Occipital lobe (tissue), 2 donors: Measurements from ENCODE around the gene HTRA2. TPM values are rescaled to one million over a fixed set of nuclear protein-coding genes. Genes with fewer than 3 reads are reported as not detected.

Experiments
- DNase-seq: peaks from one replicate; lab custom pipeline; 2025; lab: John Stamatoyannopoulos, UW
- total RNA-seq: library from RNA; depleted of rRNA; stranded (reverse); fragments of >200 nt; gene quantifications from one replicate; pipeline ENCODE4 v1.2.3, GENCODE V29; 2014

Gene HTRA2
- total RNA-seq, 1 donor from 2014 or later, result 56.3 TPM

DNA sequence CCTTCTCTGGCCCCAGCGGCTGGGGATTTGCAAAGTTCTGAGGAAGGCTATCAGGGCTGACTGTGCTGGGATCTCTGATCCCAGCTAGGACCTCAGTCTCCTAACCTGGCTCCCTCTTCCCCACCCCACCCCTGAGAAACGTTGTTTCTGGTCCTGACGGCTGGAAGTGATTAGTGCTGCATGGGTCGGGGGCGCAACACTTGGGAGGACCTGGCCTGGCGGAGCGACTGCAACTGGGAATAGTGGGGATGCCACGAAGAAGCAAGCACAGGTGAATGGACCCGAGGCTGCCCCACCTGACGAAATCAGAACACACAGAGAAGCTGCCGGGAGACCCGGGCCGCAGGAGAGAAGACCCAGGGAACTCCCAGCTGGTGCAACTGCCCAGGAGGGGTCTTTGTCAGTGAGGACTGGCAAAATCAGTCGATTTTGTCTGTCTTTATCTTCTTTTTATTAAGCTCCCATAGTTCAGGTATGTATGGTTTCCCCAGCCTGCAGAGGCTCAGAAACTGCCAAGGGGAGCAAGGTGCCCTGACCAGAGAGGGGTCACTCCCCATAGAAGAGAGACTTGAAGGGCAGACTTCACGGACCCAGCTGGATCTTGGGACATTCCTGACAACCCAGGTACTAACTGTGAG lies 29.7 kb upstream of the HTRA2 start:
- DNase-seq, result no peak

DNA sequence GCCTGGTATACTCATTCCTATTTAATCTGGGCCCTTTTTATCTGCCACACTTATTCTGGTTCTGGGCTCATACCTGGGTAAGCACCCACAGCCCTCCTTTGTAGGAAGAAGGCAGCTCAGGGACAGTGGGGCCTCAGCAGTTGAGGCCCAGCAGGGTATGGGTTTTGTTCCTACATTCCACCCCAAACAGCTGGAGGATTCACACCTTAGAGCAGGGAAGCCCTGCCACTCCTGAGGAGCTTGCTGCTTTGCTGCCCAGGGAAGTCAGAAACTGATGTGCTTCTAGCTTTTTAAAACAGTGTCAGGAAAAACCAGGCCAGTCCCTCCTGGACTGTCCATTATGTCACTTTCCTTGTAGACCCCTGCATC lies 29.2 kb upstream of the HTRA2 start:
- no peak for DNase-seq

DNA sequence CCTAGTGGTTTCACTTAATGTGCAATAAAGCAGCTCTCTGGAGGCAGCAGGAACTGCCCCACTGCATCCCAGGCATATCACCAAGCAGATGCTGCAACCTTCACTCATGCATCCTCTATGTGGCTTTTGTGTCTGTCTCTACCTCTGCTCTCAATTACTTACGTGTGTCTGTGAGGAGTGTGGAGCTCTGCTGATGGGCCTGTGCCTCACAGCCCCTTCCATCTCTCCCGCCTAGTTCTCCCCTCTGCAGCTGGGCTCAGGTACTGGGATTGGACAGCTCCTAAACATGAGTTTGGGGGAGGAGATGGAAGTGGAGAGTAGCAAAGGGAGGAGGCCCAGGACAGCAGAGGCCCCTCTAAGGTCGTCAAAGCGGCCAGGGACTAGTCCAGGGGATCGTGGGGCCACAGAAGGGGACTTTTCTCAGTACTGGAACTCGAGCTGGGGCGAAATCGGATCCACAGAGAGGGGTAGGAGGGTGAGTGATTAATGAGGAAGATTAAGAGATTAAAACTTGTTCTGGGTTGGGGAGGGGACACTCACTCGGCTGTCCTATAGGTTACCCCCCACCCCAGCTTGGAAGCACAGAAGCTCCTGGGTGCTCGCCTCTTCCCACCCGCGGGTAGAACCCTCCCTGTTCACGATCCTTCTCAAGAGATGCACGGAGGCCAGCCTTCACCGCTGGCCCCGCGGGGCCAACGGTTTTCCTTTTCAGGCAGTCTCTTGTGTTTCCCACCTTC lies 28.2 kb upstream of the HTRA2 start:
- no peak for DNase-seq

GRCh38 chr2:74502147-74502719 lies 27.5 kb upstream of the HTRA2 start:
- no peak for DNase-seq

DNA sequence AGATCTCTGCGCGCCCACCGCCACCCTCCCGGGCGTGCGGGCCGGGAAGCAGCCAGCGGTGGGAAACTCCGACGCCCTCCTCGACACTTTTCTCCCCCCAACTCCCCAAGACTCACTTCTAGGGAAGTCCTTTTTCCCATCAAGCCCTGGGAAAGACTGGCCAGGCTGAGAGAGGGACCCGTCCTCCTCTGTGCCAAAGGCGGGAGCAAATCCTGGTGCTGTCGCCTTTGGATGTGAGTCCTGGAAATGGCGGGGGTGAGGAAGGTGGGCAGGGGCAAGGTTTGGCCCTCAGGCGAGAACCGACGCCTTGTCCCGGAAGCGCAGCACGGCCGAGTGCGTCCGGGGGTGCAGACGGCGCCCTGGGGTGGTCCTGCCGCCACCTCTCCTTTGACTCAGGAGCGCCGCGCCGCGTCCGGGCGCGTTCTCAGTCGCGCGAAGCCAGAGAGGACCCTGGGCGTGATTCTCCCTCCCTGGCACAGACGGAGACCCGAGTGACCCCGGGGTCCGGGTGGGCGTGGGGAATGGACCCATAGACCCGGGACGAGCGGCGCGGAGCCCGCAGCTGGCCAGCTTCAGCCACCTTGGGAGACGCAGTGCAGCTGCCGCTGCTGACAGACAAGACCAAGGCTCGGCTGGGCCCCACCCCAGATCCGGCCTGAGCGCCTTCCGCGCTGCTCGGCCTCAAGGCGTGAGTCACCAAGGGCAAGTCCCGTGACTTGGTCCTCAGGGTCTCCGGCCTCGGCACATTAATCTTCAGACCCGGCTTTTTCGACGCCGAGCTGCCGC lies 26.8 kb upstream of the HTRA2 start:
- no peak for DNase-seq

DNA sequence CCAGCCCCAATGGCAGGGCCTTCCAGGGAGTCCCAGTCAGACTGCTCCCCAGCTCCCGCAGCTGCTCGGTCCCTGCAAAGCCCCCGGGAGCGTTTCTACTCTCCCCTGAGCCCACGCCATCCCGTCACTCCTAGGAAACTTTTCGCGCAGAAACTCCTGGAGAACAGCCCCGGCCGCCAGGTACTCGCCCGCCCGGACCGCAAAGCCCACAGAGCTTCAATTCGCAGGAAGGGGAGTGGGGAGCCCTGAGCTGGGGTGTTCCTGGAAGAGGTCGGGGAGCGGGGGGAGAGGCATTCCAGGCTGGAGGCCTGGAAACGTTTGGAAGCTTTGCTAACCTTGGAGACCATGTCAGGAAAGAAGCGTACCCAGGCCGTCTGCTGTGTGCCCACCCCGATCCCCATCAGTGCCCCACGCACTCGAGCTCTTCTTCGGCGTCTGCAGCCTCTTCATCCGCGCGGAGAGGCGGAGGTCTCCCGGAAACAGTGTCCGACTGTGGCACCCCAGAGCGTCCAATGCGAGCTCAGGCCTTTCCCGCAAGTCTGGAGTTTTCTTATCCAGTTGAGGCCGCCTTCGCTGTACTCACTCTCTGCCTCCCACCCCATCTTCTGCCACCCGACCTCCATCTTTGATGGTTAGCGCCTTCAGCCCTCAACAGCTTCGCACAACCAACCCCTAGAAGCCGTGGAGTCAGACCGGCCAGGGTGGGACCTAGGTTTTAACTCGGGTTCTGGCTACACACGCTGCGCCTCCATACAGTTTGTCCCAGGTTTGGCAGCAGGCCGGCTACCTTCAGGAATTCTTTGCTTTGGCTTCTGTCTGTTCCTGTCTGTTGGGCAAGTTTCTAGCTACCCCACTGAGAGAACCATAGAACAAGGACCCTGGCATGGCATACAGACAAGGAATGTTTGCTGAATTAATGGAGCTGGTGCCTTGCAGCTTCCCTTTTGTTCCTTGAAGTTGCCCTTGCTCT lies 25.9 kb upstream of the HTRA2 start:
- no peak for DNase-seq

DNA sequence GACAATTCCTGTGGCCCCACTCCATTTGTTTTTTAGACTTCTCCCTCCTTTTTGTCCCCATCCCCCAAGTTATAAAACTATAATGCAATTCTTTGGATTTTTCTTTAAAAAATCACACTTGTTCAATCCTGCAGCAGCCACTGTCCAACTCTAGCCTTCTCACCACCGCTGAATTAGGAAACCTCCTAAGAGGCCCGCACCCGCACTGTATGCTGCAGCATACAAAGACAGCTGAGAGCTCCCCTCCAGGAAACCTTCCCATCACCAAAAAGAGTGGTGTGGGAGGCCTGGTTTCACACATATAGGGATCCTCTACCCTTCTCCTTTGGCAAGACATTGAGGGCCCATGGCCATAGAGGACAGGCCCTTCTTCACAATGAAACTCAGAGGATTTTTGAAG lies 25.1 kb upstream of the HTRA2 start:
- DNase-seq, result no peak

DNA sequence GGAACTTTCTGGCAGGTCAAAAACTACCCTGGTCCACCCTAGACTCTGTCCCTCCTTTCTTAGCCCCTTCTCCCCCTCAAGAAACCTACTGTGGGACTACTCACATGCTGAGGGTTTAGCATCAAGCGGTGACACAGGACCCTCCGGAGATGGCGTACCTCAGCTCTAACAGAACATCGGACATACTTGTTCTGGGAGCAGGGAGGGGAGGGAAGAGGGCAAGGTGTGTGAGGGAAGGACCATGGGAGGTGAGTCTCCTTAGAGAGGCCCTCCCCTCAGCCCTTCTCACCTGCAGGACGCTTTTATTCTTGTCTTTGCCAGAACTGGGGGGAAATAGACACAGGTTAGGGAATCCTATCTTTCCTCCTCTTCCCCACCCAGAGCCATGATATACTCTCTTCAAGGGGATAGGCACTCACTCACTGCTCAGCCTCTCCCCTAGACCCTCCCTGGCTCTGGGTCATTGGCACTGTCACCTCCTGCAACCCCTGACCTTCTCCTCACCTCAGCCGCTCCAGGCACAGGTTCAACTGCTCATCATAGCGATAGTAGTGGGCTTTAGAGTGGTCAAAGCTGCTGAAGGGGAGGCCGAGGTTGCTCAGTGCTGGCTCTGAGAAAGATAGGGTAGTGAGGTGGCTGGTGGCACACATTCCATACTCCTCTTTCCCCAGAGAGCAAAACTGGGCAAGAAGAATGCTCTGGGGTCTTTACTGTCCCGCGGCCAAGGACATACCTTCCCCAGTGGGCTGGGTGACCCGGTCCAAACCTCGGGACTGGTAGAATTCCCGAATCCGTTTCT lies 24.1 kb upstream of the HTRA2 start:
- DNase-seq, result no peak

DNA sequence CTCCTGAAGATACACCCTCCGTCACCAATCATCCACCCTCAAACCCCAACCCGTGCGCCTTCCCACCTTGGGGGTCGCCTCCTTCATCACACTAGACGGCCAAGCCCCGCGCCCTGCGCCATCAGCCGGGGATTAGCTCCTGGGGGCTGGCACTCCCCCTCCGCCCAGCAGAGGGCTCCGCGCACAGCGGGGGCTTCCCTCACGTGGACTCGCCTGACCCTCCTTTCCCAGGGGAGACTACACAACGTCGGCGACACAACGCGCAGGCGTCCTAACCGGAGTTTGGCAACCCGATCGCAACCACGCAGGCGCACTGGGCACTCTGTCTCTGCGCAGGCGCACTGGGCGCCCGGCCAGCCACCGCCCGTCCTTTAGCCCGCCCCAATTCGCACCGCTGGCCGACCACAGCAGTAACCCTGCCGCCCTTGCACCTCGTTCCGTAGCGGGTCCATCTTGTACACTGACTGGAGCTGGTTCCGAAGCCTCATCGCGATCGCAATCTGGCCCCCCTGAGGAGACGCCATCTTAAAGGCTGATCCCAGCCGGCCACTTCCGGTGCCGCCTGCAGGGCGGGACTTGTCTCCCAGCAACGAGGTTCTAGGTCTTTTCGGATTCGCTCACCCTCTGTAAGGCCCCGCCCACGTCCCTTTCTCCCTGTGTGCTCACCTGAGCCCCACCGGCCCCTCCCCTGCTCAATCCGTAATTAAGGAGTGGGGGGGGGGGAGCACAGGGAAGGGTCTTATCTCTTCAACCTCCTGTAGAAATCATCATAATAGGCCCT lies 22.4 kb upstream of the HTRA2 start, which contains the start of gene PCGF1:
Gene PCGF1 (minus strand): TSS at position 551 of the 781 bp plus-strand sequence. CDS start 27 bp downstream, at position 524.
- peak; percentile 94 for DNase-seq

- no peak for DNase-seq
Measured at GRCh38 chr2:74507926-74508520, 21.7 kb upstream of the HTRA2 start.

DNA sequence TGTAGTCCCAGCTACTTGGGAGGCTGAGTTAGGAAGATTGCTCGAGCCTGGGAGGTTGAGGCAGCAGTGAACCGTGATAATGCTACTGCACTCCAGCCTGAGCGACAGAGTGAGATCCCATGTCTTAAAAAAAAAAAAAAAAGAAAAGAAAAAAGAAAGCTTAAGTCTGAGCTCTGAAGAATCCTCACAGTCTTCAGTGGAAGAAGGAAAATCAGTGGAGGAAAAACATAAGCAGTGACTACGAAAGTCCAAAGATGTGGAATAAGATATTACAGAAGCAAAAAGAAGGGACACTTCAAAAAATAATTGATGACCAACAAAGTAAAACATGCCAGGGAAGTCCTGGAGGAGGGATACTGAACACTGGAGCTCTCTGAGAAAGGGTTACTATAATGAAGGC lies 19.5 kb upstream of the HTRA2 start:
- DNase-seq, result no peak

- DNase-seq, result no peak
Measured at GRCh38 chr2:74511104-74511989, 18.4 kb upstream of the HTRA2 start.

GRCh38 chr2:74512744-74513604 lies 16.8 kb upstream of the HTRA2 start:
- no peak for DNase-seq

- DNase-seq, result no peak
Measured at GRCh38 chr2:74513605-74514367, 15.9 kb upstream of the HTRA2 start.

GRCh38 chr2:74514368-74515270 lies 15.1 kb upstream of the HTRA2 start, which contains the start of gene TLX2:
TLX2 (plus strand) TSS chr2:74514450; CDS start chr2:74514807, 357 bp downstream.
- no peak for DNase-seq
